Pancreas (tissue), 10 donors: ENCODE results near the gene AMPD2. TPM values are rescaled to one million over a fixed set of nuclear protein-coding genes. Genes with fewer than 3 reads are reported as not detected.

Experiments used
- ATAC-seq, 4 donors: fragments of 200-7000 bp; cut with Tn5 transposase; one replicate each; pipeline versions ENCODE4 v1.8.0 to v1.9.1; 2020; ENCODE audit warnings: mild to moderate bottlenecking in 4 of 4, moderate library complexity in 4 of 4
- DNase-seq, 6 donors: peaks; one replicate each; pipeline ENCODE4 v3.0.0-alpha.2; 2020
- FAIRE-seq: peaks from 2 replicates; lab custom pipeline; 2012; peaks lifted over from hg19 to GRCh38; lab: Jason Lieb, UNC
- H3K27ac ChIP-seq, 4 donors: fragments of 200-600 bp; sonication (generic); 1 replicate in 3 of 4; 2 replicates in 1 of 4; pipeline versions ENCODE4 v1.5.0 to v1.8.0; 2020
- H3K27me3 ChIP-seq, 4 donors: fragments of 200-600 bp; one replicate each; pipeline ENCODE4 v1.8.0; 2021
- H3K36me3 ChIP-seq, 3 donors: fragments of 200-600 bp; sonication (generic) in 1 of 3; one replicate each; pipeline versions ENCODE4 v1.5.0 to v1.8.0; 2020 to 2021
- H3K4me1 ChIP-seq, 3 donors: fragments of 200-600 bp; one replicate each; pipeline ENCODE4 v1.8.0; 2021
- H3K4me3 ChIP-seq, 4 donors: fragments of 200-600 bp; sonication (generic) in 2 of 4; one replicate each; pipeline versions ENCODE4 v1.5.0 to v1.8.0; 2020 to 2021
- H3K9me3 ChIP-seq, 4 donors: fragments of 200-600 bp; one replicate each; pipeline ENCODE4 v1.8.0; 2021
- WGBS, 2 donors: extraction: QIAGEN DNeasy Blood & Tissue Kit; methylation state at CpG; one replicate each; pipeline ENCODE4 v1.1.7; 2013; 5-methylcytosine and 5-hydroxymethylcytosine counted together
- intact Hi-C, 3 donors: fragments of 100-400 bp; cut with DNase I; formaldehyde crosslinking; loops; one replicate each; pipeline versions ENCODE4 v1.11.1 to v1.14.2; 2022
- polyA plus RNA-seq, 2 donors: library from polyadenylated mRNA; stranded (reverse); fragments of 200-250 nt; gene quantifications; one replicate each; pipeline ENCODE4 v1.2.3, GENCODE V29; 2013
- total RNA-seq, 6 donors: library from RNA; stranded (reverse); fragmentation: NEBNext Ultra II Directional in 4 of 6; extraction: Animal tissue kit (Norgen Biotek cat#: 25700) in 4 of 6; gene quantifications; one replicate each; pipeline versions ENCODE4 v1.2.1 to v1.2.4, GENCODE V29; 2021 to 2023
- TF ChIP-seq, protein P1 (sequence below), 4 donors: fragments of 200-600 bp; sonication (generic) in 3 of 4; IDR thresholded peaks; one replicate each; pipeline versions ENCODE4 v1.5.0 to v1.8.0; 2021; ENCODE audit warnings: antibody characterized with exemption in 4 of 4
- donor health status: healthy with polysubstance abuse.
- donor health status: DM: no; HTN: no; CAD: no; lungs with moderate emphysema.
- donor health status: DM: no; HTN: no; CAD: no.
- donor health status: control.
- donor health status: control.
- donor health status: Bipolar disorder and iron deficiency.
- donor health status: DM: yes; HTN: yes; CAD: no.
- donor health status: DM: no; HTN: no; CAD: no.
- donor health status: DM: no; HTN: no; CAD: no.
- donor health status: DM: yes; HTN: yes; CAD: no.

AMPD2 gene
- total and polyA plus RNA-seq, 8 donors: 17.6 to 57.3 (median 35.5) TPM

DNA sequence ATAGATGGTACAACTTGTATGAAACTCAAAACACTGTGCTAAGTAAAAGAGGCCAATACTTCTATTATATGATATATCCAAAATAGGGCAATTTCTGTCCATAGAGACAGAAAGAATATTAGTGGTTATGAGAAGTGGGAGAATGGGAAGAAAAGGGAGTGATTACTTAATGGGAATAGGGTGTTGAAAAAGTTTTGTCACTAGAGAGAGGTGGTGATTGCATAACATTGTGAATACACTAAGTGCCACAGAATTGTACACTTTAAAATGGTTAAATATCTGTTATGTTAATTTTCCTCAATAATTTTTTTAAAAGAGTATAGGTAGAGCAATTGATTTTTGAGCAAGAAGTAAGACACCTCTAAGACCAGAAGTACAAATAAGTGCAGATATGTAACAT is 30.0 kb upstream of the AMPD2 start:
- peaks cover 0 to 3% (median 0%) of the 10 kb centered on the region in 3 donors for H3K4me1 ChIP-seq
- ATAC-seq: no peak
- intact Hi-C loops: no loop called here
- no peak for FAIRE-seq
- no peaks in the 10 kb centered on the region for H3K9me3 ChIP-seq
- no peak overlapping the region for H3K4me3 ChIP-seq
- H3K27ac ChIP-seq: no peak overlapping the region
- TF ChIP-seq, protein P1, sequence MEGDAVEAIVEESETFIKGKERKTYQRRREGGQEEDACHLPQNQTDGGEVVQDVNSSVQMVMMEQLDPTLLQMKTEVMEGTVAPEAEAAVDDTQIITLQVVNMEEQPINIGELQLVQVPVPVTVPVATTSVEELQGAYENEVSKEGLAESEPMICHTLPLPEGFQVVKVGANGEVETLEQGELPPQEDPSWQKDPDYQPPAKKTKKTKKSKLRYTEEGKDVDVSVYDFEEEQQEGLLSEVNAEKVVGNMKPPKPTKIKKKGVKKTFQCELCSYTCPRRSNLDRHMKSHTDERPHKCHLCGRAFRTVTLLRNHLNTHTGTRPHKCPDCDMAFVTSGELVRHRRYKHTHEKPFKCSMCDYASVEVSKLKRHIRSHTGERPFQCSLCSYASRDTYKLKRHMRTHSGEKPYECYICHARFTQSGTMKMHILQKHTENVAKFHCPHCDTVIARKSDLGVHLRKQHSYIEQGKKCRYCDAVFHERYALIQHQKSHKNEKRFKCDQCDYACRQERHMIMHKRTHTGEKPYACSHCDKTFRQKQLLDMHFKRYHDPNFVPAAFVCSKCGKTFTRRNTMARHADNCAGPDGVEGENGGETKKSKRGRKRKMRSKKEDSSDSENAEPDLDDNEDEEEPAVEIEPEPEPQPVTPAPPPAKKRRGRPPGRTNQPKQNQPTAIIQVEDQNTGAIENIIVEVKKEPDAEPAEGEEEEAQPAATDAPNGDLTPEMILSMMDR (IDR thresholded peaks at IDR 0.05): no peak
- H3K36me3 ChIP-seq: peaks cover 0 to 17% (median 6%) of the 10 kb centered on the region in 3 donors
- no peaks in the 10 kb centered on the region for H3K27me3 ChIP-seq
- DNase-seq: no peak

DNA sequence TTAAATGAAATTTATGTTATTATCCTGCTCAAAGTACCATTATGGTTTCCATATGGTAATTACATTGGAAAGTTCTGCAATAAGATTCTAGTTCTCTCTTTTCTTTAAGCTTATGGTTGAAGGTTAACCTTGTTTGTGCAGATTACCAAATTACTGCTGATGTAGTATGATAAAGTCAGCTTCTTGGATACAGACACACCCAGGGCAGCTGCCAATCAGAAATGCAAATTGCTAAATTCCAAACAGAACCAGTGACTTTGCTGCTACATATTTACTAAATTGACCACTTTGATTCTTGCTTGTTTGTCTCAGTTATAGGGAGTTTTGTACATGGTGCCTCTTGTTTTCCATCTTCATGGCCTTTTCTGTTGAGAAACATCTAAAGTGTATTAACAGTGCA is 26.7 kb upstream of the AMPD2 start:
- TF ChIP-seq, protein P1 (IDR thresholded peaks at IDR 0.05): no peak
- DNase-seq: no peak
- Histone ChIP-seq H3K4me1 (peaks cover 0 to 3% (median 0%) of the 10 kb centered on the region in 3 donors), H3K9me3 (no peaks in the 10 kb centered on the region), H3K4me3 (no peak overlapping the region), H3K27ac (no peak overlapping the region), H3K27me3 (no peaks in the 10 kb centered on the region), H3K36me3 (peaks cover 0 to 6% (median 0%) of the 10 kb centered on the region in 3 donors)
- no peak for FAIRE-seq
- intact Hi-C loops: no loop called here
- ATAC-seq: no peak

DNA sequence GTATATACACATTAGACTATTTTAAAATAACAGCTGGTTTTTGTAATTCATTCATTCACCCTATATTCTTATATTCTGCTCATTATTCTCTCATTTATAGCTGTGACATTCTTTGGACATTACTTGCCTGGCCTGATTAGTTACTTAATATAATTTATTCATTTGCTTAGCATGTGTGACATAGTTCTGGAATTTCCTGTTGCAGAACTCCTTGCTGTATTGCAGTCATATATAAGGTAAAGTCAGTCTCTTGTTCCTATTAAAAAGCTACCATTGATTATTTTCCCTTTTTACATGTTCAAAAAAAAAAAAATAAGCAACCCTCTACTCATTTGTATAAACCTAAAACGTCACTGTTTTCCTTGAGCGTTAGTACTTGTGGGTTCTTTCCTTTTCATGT is 24.1 kb upstream of the AMPD2 start:
- peaks cover 0 to 6% (median 0%) of the 10 kb centered on the region in 3 donors for H3K36me3 ChIP-seq
- WGBS, 2 donors: 85 to 88% methylated on average over 2 of the region's 2 CpGs
- H3K4me3 ChIP-seq: no peak overlapping the region
- TF ChIP-seq, protein P1 (IDR thresholded peaks at IDR 0.05): no peak
- intact Hi-C loops: no loop called here
- FAIRE-seq (no peak), DNase-seq (no peak), ATAC-seq (no peak)
- H3K27me3 ChIP-seq: no peaks in the 10 kb centered on the region
- no peaks in the 10 kb centered on the region for H3K4me1 ChIP-seq
- no peaks in the 10 kb centered on the region for H3K9me3 ChIP-seq
- H3K27ac ChIP-seq: no peak overlapping the region

DNA sequence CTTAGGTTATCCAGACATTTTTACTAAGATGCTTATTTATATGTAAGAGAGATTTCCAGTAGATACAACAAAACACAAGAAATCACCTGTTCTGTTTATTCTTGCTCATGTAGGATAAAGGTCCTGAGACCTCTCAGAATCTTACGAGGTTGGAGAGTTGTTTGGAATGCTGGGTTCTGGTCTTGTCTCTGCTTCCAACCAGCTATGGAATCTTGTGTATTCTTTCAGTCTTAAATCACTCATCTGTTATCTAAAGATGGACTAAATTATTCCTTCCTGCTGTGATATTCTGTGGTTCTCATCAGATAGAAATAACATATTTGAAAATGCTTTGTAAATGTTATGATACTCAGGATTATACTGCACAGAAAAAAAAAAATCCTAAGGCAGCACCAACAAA is 21.5 kb upstream of the AMPD2 start:
- no peak for ATAC-seq
- no peak overlapping the region for H3K4me3 ChIP-seq
- 94 to 95% methylated on average over 1 of the region's 1 CpG for WGBS, 2 donors
- intact Hi-C loops: no loop called here
- H3K9me3 ChIP-seq: no peaks in the 10 kb centered on the region
- H3K36me3 ChIP-seq: peaks cover 0 to 1% (median 0%) of the 10 kb centered on the region in 3 donors
- DNase-seq: no peak
- no peak overlapping the region for H3K27ac ChIP-seq
- no peaks in the 10 kb centered on the region for H3K27me3 ChIP-seq
- TF ChIP-seq, protein P1 (IDR thresholded peaks at IDR 0.05): no peak
- no peaks in the 10 kb centered on the region for H3K4me1 ChIP-seq
- FAIRE-seq: no peak

DNA sequence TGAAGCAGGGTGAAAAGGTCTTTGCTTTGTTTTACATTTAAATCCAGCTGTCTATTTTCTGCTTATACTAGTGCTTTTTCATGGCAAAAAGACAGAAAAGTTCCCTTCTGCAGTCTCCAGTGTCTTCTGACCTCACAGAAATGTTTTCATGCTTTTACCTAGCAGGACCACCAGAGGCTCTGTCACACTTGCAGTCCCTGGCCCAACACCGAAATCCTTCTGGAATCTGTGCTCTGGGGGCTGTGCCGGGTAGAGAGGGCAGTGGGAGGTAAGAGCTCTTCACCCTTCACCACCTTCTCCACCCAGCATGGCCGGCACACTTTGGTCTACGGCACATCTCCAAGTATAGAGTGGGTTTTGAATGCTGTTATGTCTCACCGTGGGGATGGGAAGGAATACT is 21.0 kb upstream of the AMPD2 start:
- Histone ChIP-seq H3K36me3 (no peaks in the 10 kb centered on the region), H3K27me3 (no peaks in the 10 kb centered on the region), H3K4me1 (no peaks in the 10 kb centered on the region), H3K4me3 (no peak overlapping the region), H3K9me3 (no peaks in the 10 kb centered on the region), H3K27ac (no peak overlapping the region)
- TF ChIP-seq, protein P1 (IDR thresholded peaks at IDR 0.05): no peak
- FAIRE-seq (no peak), DNase-seq (no peak), ATAC-seq (no peak)
- intact Hi-C loops: no loop called here
- 90 to 94% methylated on average over 5 of the region's 5 CpGs for WGBS, 2 donors
